ENCODE results near the gene ZNF425. TPM values are rescaled to one million over a fixed set of nuclear protein-coding genes. Genes with fewer than 3 reads are reported as not detected.

The ZNF425 gene
- total and polyA plus RNA-seq, 9 of the 15 experiments (the other 6 are each of a cell fraction or from before 2014, with no cell fraction given): 0.03 to 0.89 (median 0.54) TPM

DNA sequence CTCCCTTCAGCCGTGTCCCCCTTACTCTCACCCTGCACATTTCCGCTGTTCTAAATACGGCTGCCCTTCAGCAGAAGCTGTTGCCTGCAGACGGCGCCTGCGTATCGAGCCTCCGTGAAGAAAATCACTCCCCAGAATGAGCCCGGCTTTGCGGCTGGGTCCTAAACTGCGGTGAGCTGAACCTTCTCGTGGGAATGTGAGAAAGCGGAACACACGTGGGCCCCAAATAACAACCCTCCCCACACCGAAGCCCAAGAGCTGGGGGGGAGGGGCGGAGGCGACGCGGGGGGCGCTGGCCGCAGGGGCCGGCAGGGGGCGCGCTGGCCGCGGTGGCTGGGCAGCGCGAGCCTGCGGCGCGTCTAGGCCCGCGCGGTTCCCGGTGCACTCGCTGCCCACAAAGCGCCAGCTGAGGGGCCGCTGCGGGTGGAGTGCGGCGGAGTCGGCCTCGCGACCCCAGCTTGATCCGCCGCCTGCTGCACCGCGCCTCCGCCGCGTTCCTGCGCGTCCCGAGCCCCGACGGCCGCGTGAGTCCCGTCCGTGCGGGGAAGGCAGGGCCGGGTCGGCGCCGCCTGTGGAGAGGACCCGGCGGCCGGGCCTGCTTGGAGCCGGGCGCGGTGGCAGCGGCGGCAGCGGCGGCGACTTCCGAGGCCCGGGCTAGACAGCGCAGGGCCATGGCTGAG, 21.1 kb upstream of the ZNF425 start, which contains the start of gene ZNF398 (continued):
- TF ChIP-seq, protein P1, sequence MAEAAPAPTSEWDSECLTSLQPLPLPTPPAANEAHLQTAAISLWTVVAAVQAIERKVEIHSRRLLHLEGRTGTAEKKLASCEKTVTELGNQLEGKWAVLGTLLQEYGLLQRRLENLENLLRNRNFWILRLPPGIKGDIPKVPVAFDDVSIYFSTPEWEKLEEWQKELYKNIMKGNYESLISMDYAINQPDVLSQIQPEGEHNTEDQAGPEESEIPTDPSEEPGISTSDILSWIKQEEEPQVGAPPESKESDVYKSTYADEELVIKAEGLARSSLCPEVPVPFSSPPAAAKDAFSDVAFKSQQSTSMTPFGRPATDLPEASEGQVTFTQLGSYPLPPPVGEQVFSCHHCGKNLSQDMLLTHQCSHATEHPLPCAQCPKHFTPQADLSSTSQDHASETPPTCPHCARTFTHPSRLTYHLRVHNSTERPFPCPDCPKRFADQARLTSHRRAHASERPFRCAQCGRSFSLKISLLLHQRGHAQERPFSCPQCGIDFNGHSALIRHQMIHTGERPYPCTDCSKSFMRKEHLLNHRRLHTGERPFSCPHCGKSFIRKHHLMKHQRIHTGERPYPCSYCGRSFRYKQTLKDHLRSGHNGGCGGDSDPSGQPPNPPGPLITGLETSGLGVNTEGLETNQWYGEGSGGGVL (CRISPR knock-in tag; IDR thresholded peaks at IDR 0.05): no peak
- TF ChIP-seq TGIF2 (CRISPR knock-in tag; IDR thresholded peaks at IDR 0.05) (no peak; the same call in 1 of the 2 replicates), NFYB (IDR thresholded peaks at IDR 0.05; ENCODE audit: extremely low read depth, insufficient read length) (no peak), ZNF764 (CRISPR knock-in tag; IDR thresholded peaks at IDR 0.05; ENCODE audit: low read depth) (no peak), ZNF699 (CRISPR knock-in tag; IDR thresholded peaks at IDR 0.05; ENCODE audit: insufficient replicate concordance) (no peak), PPARD (CRISPR knock-in tag; IDR thresholded peaks at IDR 0.05) (no peak), MEIS2 (IDR thresholded peaks at IDR 0.05; ENCODE audit: partially characterized antibody) (no peak), SIN3B (IDR thresholded peaks at IDR 0.05; ENCODE audit: low read depth) (peak; percentile 88), ELF4 (CRISPR knock-in tag; IDR thresholded peaks at IDR 0.05) (0 out of 2 replicates have a peak, but pooled peaks have one; percentile 31), POU5F1 (IDR thresholded peaks at IDR 0.05; ENCODE audit: borderline replicate concordance, low read depth, low read length, partially characterized antibody) (no peak), ZNF224 (CRISPR knock-in tag; IDR thresholded peaks at IDR 0.05) (no peak), CTBP1 (IDR thresholded peaks at IDR 0.05; ENCODE audit: borderline replicate concordance) (peak; percentile 92), NCOA2 (IDR thresholded peaks at IDR 0.05; ENCODE audit: partially characterized antibody in 2 of 2) (no peak), TAL1 (IDR thresholded peaks at IDR 0.05) (no peak), TBP (optimal IDR thresholded peaks at IDR 0.05; ENCODE audit: low read depth, low read length) (peak; percentile 79), YY1 (IDR thresholded peaks at IDR 0.05; ENCODE audit: borderline replicate concordance in 1 of 3, control insufficient read depth in 1 of 3, extremely low read depth in 1 of 3, insufficient read depth in 3 of 3, insufficient read length in 1 of 3, insufficient replicate concordance in 2 of 3, low read depth in 1 of 3, low read length in 2 of 3) (peak in 2 of 3 experiments; percentile 72 to 78), PRMT5 (CRISPR knock-in tag; IDR thresholded peaks at IDR 0.05) (peak; percentile 63; the same call in 1 of the 2 replicates)
- TF ChIP-seq, protein P2, sequence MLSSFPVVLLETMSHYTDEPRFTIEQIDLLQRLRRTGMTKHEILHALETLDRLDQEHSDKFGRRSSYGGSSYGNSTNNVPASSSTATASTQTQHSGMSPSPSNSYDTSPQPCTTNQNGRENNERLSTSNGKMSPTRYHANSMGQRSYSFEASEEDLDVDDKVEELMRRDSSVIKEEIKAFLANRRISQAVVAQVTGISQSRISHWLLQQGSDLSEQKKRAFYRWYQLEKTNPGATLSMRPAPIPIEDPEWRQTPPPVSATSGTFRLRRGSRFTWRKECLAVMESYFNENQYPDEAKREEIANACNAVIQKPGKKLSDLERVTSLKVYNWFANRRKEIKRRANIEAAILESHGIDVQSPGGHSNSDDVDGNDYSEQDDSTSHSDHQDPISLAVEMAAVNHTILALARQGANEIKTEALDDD (IDR thresholded peaks at IDR 0.05): no peak
- TF ChIP-seq, protein P3, sequence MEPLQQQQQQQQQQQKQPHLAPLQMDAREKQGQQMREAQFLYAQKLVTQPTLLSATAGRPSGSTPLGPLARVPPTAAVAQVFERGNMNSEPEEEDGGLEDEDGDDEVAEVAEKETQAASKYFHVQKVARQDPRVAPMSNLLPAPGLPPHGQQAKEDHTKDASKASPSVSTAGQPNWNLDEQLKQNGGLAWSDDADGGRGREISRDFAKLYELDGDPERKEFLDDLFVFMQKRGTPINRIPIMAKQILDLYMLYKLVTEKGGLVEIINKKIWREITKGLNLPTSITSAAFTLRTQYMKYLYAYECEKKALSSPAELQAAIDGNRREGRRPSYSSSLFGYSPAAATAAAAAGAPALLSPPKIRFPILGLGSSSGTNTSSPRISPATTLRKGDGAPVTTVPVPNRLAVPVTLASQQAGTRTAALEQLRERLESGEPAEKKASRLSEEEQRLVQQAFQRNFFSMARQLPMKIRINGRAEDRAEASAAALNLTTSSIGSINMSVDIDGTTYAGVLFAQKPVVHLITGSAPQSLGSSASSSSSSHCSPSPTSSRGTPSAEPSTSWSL (CRISPR knock-in tag; IDR thresholded peaks at IDR 0.05; ENCODE audit: borderline replicate concordance): no peak
- TF ChIP-seq, protein P4, sequence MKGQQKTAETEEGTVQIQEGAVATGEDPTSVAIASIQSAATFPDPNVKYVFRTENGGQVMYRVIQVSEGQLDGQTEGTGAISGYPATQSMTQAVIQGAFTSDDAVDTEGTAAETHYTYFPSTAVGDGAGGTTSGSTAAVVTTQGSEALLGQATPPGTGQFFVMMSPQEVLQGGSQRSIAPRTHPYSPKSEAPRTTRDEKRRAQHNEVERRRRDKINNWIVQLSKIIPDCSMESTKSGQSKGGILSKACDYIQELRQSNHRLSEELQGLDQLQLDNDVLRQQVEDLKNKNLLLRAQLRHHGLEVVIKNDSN (CRISPR knock-in tag; IDR thresholded peaks at IDR 0.05): peak; percentile 65
- TF ChIP-seq, protein P5, sequence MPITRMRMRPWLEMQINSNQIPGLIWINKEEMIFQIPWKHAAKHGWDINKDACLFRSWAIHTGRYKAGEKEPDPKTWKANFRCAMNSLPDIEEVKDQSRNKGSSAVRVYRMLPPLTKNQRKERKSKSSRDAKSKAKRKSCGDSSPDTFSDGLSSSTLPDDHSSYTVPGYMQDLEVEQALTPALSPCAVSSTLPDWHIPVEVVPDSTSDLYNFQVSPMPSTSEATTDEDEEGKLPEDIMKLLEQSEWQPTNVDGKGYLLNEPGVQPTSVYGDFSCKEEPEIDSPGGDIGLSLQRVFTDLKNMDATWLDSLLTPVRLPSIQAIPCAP (CRISPR knock-in tag; IDR thresholded peaks at IDR 0.05; ENCODE audit: borderline replicate concordance): no peak

Data from K562 (cell line).